Large intestine (tissue), 3 donors: ENCODE results near the gene GLB1L2. TPM values are rescaled to one million over a fixed set of nuclear protein-coding genes. Genes with fewer than 3 reads are reported as not detected.

Source experiments
- DNase-seq, 2 donors: peaks; one replicate each; pipeline versions ENCODE4 v3.0.0 to v3.0.0-alpha.2; 2013
- H3K27ac ChIP-seq: one replicate; pipeline ENCODE4 v1.5.1; 2013; ENCODE audit warnings: low read length
- H3K27me3 ChIP-seq: 2 replicates; pipeline ENCODE4 v1.6.1; 2013; ENCODE audit warnings: low read length; ENCODE audit not compliant: control insufficient read depth, insufficient read depth
- H3K36me3 ChIP-seq: 2 replicates; pipeline ENCODE4 v1.6.1; 2013; ENCODE audit warnings: low read length; ENCODE audit not compliant: control insufficient read depth, insufficient read depth
- H3K4me1 ChIP-seq: one replicate; pipeline ENCODE4 v1.6.1; 2013; ENCODE audit warnings: low read length; ENCODE audit not compliant: control insufficient read depth, insufficient read depth
- H3K4me3 ChIP-seq: one replicate; pipeline ENCODE4 v1.5.1; 2013; ENCODE audit warnings: low read length
- H3K9me3 ChIP-seq: one replicate; pipeline ENCODE4 v1.6.1; 2013; ENCODE audit warnings: mild to moderate bottlenecking, low read depth, low read length, moderate library complexity; ENCODE audit not compliant: control insufficient read depth
- WGBS: methylation state at CpG from one replicate; pipeline ENCODE4 v1.1.5; 2013; ENCODE audit warnings: low lambda C conversion rate; ENCODE audit not compliant: insufficient coverage; 5-methylcytosine and 5-hydroxymethylcytosine counted together
- polyA plus RNA-seq: library from polyadenylated mRNA; unstranded; fragments of 120-200 nt; gene quantifications from one replicate; pipeline ENCODE4 v1.2.1, GENCODE V29; 2013

Gene GLB1L2
- polyA plus RNA-seq, 1 donor: 6.7 TPM

- Histone ChIP-seq H3K27ac (no peak overlapping the region), H3K4me3 (no peak overlapping the region), H3K4me1 (no peaks in the 10 kb centered on the region), H3K27me3 (peaks cover 77% of the 10 kb centered on the region), H3K36me3 (no peaks in the 10 kb centered on the region), H3K9me3 (peaks cover 2% of the 10 kb centered on the region)
- no CpG with 5 or more reads among the region's 18 CpGs for WGBS
- no peak for DNase-seq
Measured at GRCh38 chr11:134413826-134414731, 82.3 kb downstream of the GLB1L2 start.

- no peaks in the 10 kb centered on the region for H3K4me1 ChIP-seq
- H3K27ac ChIP-seq: no peak overlapping the region
- H3K27me3 ChIP-seq: peaks cover 67% of the 10 kb centered on the region
- no peak overlapping the region for H3K4me3 ChIP-seq
- DNase-seq: no peak
- H3K9me3 ChIP-seq: peaks cover 2% of the 10 kb centered on the region
- no peaks in the 10 kb centered on the region for H3K36me3 ChIP-seq
- no CpG with 5 or more reads among the region's 17 CpGs for WGBS
Measured at GRCh38 chr11:134414766-134415765, 83.3 kb downstream of the GLB1L2 start.

GRCh38 chr11:134416726-134417125 lies 84.9 kb downstream of the GLB1L2 start:
- no peak overlapping the region for H3K27ac ChIP-seq
- WGBS: no CpG with 5 or more reads among the region's 10 CpGs
- H3K27me3 ChIP-seq: peaks cover 52% of the 10 kb centered on the region
- peaks cover 2% of the 10 kb centered on the region for H3K9me3 ChIP-seq
- H3K36me3 ChIP-seq: no peaks in the 10 kb centered on the region
- DNase-seq: no peak
- no peaks in the 10 kb centered on the region for H3K4me1 ChIP-seq
- H3K4me3 ChIP-seq: no peak overlapping the region

GRCh38 chr11:134417871-134418840 lies 86.4 kb downstream of the GLB1L2 start:
- Histone ChIP-seq H3K9me3 (no peaks in the 10 kb centered on the region), H3K4me1 (no peaks in the 10 kb centered on the region), H3K36me3 (no peaks in the 10 kb centered on the region), H3K4me3 (no peak overlapping the region), H3K27ac (no peak overlapping the region), H3K27me3 (peaks cover 44% of the 10 kb centered on the region)
- no CpG with 5 or more reads among the region's 14 CpGs for WGBS
- peak in 1 of 2 donors; percentile 30 for DNase-seq

- no peak overlapping the region for H3K27ac ChIP-seq
- H3K4me3 ChIP-seq: no peak overlapping the region
- H3K4me1 ChIP-seq: no peaks in the 10 kb centered on the region
- H3K27me3 ChIP-seq: peaks cover 7% of the 10 kb centered on the region
- DNase-seq: no peak
- WGBS: no CpG with 5 or more reads among the region's 10 CpGs
- H3K36me3 ChIP-seq: no peaks in the 10 kb centered on the region
- H3K9me3 ChIP-seq: no peaks in the 10 kb centered on the region
Measured at GRCh38 chr11:134423106-134423505, 91.3 kb downstream of the GLB1L2 start.

GRCh38 chr11:134425413-134425812 lies 93.6 kb downstream of the GLB1L2 start:
- Histone ChIP-seq H3K27me3 (peaks cover 14% of the 10 kb centered on the region), H3K4me1 (no peaks in the 10 kb centered on the region), H3K36me3 (no peaks in the 10 kb centered on the region), H3K4me3 (no peak overlapping the region), H3K9me3 (no peaks in the 10 kb centered on the region), H3K27ac (no peak overlapping the region)
- DNase-seq: no peak
- WGBS: no CpG with 5 or more reads among the region's 2 CpGs

Other genes with a start within 250 kb of the GLB1L2 start
- gene NCAPD3, start 108.0 kb upstream of the GLB1L2 start, polyA plus RNA-seq: 20.2 TPM
- gene VPS26B, start 107.3 kb upstream of the GLB1L2 start, polyA plus RNA-seq: 49.7 TPM
- 58.8 TPM for gene THYN1, start 78.6 kb upstream of the GLB1L2 start, polyA plus RNA-seq
- gene ACAD8, start 78.4 kb upstream of the GLB1L2 start, polyA plus RNA-seq: 32.6 TPM
- gene GLB1L3, start 55.6 kb upstream of the GLB1L2 start, polyA plus RNA-seq: 0.04 TPM
- gene B3GAT1, start 80.3 kb downstream of the GLB1L2 start, polyA plus RNA-seq: 2.0 TPM